T-helper 1 cell treated with Interleukin-12 subunit alpha and Interleukin-12 subunit beta and Interleukin-4 antibody, amounts not matched to agents 30 ng/mL and 1 ng/mL, for 36 hours (primary cell): ENCODE results near the gene MYO1D. TPM values are rescaled to one million over a fixed set of nuclear protein-coding genes. Genes with fewer than 3 reads are reported as not detected.

Source experiments
- intact Hi-C: fragments of 100-400 bp; cut with micrococcal nuclease; formaldehyde crosslinking; loops from one replicate; pipeline ENCODE4 v1.15.1; 2024
- total RNA-seq: library from RNA; stranded (reverse); gene quantifications from 2 replicates; pipeline ENCODE4 v1.2.3, GENCODE V29; 2022

MYO1D gene
- total RNA-seq, 1 donor from 2014 or later, result 5.5 TPM

- intact Hi-C loops, result no loop called here
Observed at GRCh38 chr17:32494621-32495358, 382.1 kb downstream of the MYO1D start.

GRCh38 chr17:32493976-32494513 is 382.9 kb downstream of the MYO1D start:
- intact Hi-C loops, result no loop called here

GRCh38 chr17:32493571-32493970 is 383.4 kb downstream of the MYO1D start:
- intact Hi-C loops, result no loop called here

GRCh38 chr17:32492648-32493289 is 384.2 kb downstream of the MYO1D start:
- intact Hi-C loops, result loop anchor here (1.0 kb wide), 1 partner anchor 11 kb away; no protein-coding TSS in a partner anchor

- intact Hi-C loops, result loop anchor here (1.0 kb wide), 1 partner anchor 11 kb away; no protein-coding TSS in a partner anchor
Observed at GRCh38 chr17:32492264-32492589, 384.7 kb downstream of the MYO1D start.

- intact Hi-C loops, result loop anchor here (1.0 kb wide), 1 partner anchor 12 kb away; no protein-coding TSS in a partner anchor
Observed at GRCh38 chr17:32491371-32492263, 385.3 kb downstream of the MYO1D start.

- intact Hi-C loops, result no loop called here
Observed at GRCh38 chr17:32490101-32490482, 386.8 kb downstream of the MYO1D start.

GRCh38 chr17:32489320-32490100 is 387.4 kb downstream of the MYO1D start:
- intact Hi-C loops, result loop anchor here (1.0 kb wide), 1 partner anchor 31 kb away; no protein-coding TSS in a partner anchor

- intact Hi-C loops, result loop anchor here (1.0 kb wide), 1 partner anchor 32 kb away; no protein-coding TSS in a partner anchor
Observed at GRCh38 chr17:32488604-32489180, 388.2 kb downstream of the MYO1D start.

- intact Hi-C loops, result no loop called here
Observed at GRCh38 chr17:32488177-32488542, 388.8 kb downstream of the MYO1D start.

GRCh38 chr17:32487473-32488176 is 389.3 kb downstream of the MYO1D start:
- intact Hi-C loops, result loop anchor here (1.0 to 2.0 kb wide), 4 partner anchors 43 to 268 kb away; partner anchors contain the start of gene PSMD11

GRCh38 chr17:32486701-32487472 is 390.0 kb downstream of the MYO1D start, which contains the start of gene CDK5R1:
Gene CDK5R1 (plus strand): TSS chr17:32486993. CDS start chr17:32487621, 628 bp downstream.
- intact Hi-C loops, result loop anchor here (1.0 to 2.0 kb wide), 5 partner anchors 36 to 268 kb away; partner anchors contain the start of gene PSMD11

- intact Hi-C loops, result loop anchor here (1.0 to 2.0 kb wide), 2 partner anchors 37 to 65 kb away; no protein-coding TSS in a partner anchor
Observed at GRCh38 chr17:32486111-32486700, 390.7 kb downstream of the MYO1D start.

GRCh38 chr17:32485261-32486110 is 391.4 kb downstream of the MYO1D start:
- intact Hi-C loops, result loop anchor here (1.0 to 2.0 kb wide), 2 partner anchors 38 to 65 kb away; no protein-coding TSS in a partner anchor

- intact Hi-C loops, result loop anchor here (5.0 kb wide), 2 partner anchors 193 to 393 kb away; partner anchors contain the start of gene MYO1D
Observed at GRCh38 chr17:32484628-32485027, 392.3 kb downstream of the MYO1D start.

GRCh38 chr17:32484041-32484461 is 392.9 kb downstream of the MYO1D start:
- intact Hi-C loops, result loop anchor here (5.0 kb wide), 2 partner anchors 193 to 393 kb away; partner anchors contain the start of gene MYO1D
